ENCODE measurements around the gene PPP4R1.

The PPP4R1 gene

DNA sequence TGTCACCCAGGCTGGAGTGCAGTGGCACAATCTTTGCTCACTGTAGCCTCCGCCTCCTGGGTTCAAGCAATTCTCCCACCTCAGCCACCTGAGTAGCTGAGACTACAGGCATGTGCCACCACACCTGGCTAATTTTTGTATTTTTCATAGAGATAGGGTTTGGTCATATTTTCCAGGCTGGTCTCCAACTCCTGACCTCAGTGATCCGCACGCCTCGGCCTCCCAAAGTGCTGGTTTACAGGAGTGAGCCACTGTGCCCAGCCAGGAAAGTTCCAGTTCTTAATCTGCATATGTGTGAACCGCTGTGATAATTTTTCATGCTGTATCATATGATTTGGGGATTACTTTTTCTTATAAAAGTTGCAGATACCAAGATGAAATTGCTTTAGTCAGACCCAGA is 14.6 kb upstream of the PPP4R1 start:
- Histone ChIP-seq H3K14ac (ENCODE audit: low read length in 2 of 2) (no peak overlapping the region), H2AFZ (ENCODE audit: low read depth, low read length) (no peak overlapping the region), H3K4ac (ENCODE audit: low read depth in 1 of 2, low read length in 2 of 2) (no peak overlapping the region), H2AK5ac (ENCODE audit: low read length, severe bottlenecking) (no peak overlapping the region), H3K4me2 (ENCODE audit: low read length, poor library complexity, severe bottlenecking) (no peak overlapping the region), H3K9ac (ENCODE audit: low read length) (no peak overlapping the region), H4K91ac (ENCODE audit: low read length) (no peak overlapping the region), H3K18ac (ENCODE audit: low read depth in 1 of 2, low read length in 2 of 2) (no peak overlapping the region), H3K27me3 (ENCODE audit: control insufficient read depth in 1 of 2, insufficient read depth in 1 of 2, low read length in 2 of 2) (no peaks in the 10 kb centered on the region), H3K9me3 (ENCODE audit: control insufficient read depth, low read length) (no peaks in the 10 kb centered on the region), H2BK120ac (ENCODE audit: low read depth, low read length) (no peak overlapping the region), H2BK12ac (ENCODE audit: low read length in 2 of 2) (no peak overlapping the region), H3K4me3 (ENCODE audit: insufficient read depth in 1 of 2, low read depth in 1 of 2, low read length in 2 of 2) (no peak overlapping the region), H3K36me3 (ENCODE audit: control insufficient read depth in 1 of 2, insufficient read depth in 2 of 2, low read depth in 1 of 2, low read length in 2 of 2) (no peaks in the 10 kb centered on the region), H3K23ac (ENCODE audit: low read length in 2 of 2) (no peak overlapping the region), H3K27ac (ENCODE audit: low read length, poor library complexity, severe bottlenecking) (no peak overlapping the region), H2BK15ac (ENCODE audit: low read depth, poor library complexity, severe bottlenecking) (no peak overlapping the region), H3K79me1 (replicated peaks; ENCODE audit: low read length, poor library complexity, severe bottlenecking) (no peaks in the 10 kb centered on the region), H3K4me1 (ENCODE audit: control insufficient read depth, insufficient read depth, low read depth, low read length) (peaks cover 5% of the 10 kb centered on the region), H4K8ac (ENCODE audit: low read length) (no peak overlapping the region), H2BK5ac (ENCODE audit: low read depth, low read length, poor library complexity, severe bottlenecking) (no peak overlapping the region)
- WGBS: 100% methylated on average over 3 of the region's 5 CpGs
- no peak for DNase-seq

- Histone ChIP-seq H3K4me3 (ENCODE audit: insufficient read depth in 1 of 2, low read depth in 1 of 2, low read length in 2 of 2) (no peak overlapping the region), H2BK5ac (ENCODE audit: low read depth, low read length, poor library complexity, severe bottlenecking) (no peak overlapping the region), H2AFZ (ENCODE audit: low read depth, low read length) (no peak overlapping the region), H3K27me3 (ENCODE audit: control insufficient read depth in 1 of 2, insufficient read depth in 1 of 2, low read length in 2 of 2) (no peaks in the 10 kb centered on the region), H2BK12ac (ENCODE audit: low read length in 2 of 2) (no peak overlapping the region), H3K4me2 (ENCODE audit: low read length, poor library complexity, severe bottlenecking) (no peak overlapping the region), H4K8ac (ENCODE audit: low read length) (no peak overlapping the region), H3K27ac (ENCODE audit: low read length, poor library complexity, severe bottlenecking) (no peak overlapping the region), H2BK15ac (ENCODE audit: low read depth, poor library complexity, severe bottlenecking) (no peak overlapping the region), H3K79me1 (replicated peaks; ENCODE audit: low read length, poor library complexity, severe bottlenecking) (no peaks in the 10 kb centered on the region), H3K18ac (ENCODE audit: low read depth in 1 of 2, low read length in 2 of 2) (no peak overlapping the region), H3K9me3 (ENCODE audit: control insufficient read depth, low read length) (no peaks in the 10 kb centered on the region), H3K14ac (ENCODE audit: low read length in 2 of 2) (no peak overlapping the region), H3K4ac (ENCODE audit: low read depth in 1 of 2, low read length in 2 of 2) (no peak overlapping the region), H2BK120ac (ENCODE audit: low read depth, low read length) (no peak overlapping the region), H2AK5ac (ENCODE audit: low read length, severe bottlenecking) (no peak overlapping the region), H3K4me1 (ENCODE audit: control insufficient read depth, insufficient read depth, low read depth, low read length) (peaks cover 4% of the 10 kb centered on the region), H3K9ac (ENCODE audit: low read length) (no peak overlapping the region), H3K36me3 (ENCODE audit: control insufficient read depth in 1 of 2, insufficient read depth in 2 of 2, low read depth in 1 of 2, low read length in 2 of 2) (no peaks in the 10 kb centered on the region), H3K23ac (ENCODE audit: low read length in 2 of 2) (no peak overlapping the region), H4K91ac (ENCODE audit: low read length) (no peak overlapping the region)
- DNase-seq: peak; percentile 77
- WGBS: 30% methylated on average over 3 of the region's 3 CpGs
Measured at GRCh38 chr18:9627642-9628041, 13.3 kb upstream of the PPP4R1 start.

DNA sequence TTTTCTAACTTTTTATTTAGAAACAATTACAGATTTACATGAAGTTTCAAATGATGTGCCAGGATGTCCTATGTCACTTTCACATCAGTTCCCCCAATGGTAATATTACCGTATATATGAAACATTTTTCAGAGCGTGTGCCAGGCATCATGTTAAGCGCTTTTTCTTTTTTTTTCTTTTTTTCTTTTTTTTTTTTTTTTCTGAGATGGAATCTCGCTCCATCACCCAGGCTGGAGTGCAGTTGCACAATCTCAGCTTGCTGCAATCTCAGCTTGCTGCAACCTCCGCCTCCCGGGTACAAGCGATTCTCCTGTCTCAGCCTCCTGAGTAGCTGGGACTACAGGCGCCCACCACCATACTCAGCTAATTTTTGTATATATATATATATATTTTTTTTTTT is 5.6 kb upstream of the PPP4R1 start:
- Histone ChIP-seq H4K8ac (ENCODE audit: low read length) (no peak overlapping the region), H2AFZ (ENCODE audit: low read depth, low read length) (no peak overlapping the region), H4K91ac (ENCODE audit: low read length) (no peak overlapping the region), H3K23ac (ENCODE audit: low read length in 2 of 2) (no peak overlapping the region), H3K9ac (ENCODE audit: low read length) (peak overlapping the region; percentile 33), H3K14ac (ENCODE audit: low read length in 2 of 2) (no peak overlapping the region), H3K36me3 (ENCODE audit: control insufficient read depth in 1 of 2, insufficient read depth in 2 of 2, low read depth in 1 of 2, low read length in 2 of 2) (no peaks in the 10 kb centered on the region), H3K4me2 (ENCODE audit: low read length, poor library complexity, severe bottlenecking) (no peak overlapping the region), H3K79me1 (replicated peaks; ENCODE audit: low read length, poor library complexity, severe bottlenecking) (no peaks in the 10 kb centered on the region), H2BK120ac (ENCODE audit: low read depth, low read length) (no peak overlapping the region), H2BK15ac (ENCODE audit: low read depth, poor library complexity, severe bottlenecking) (no peak overlapping the region), H3K18ac (ENCODE audit: low read depth in 1 of 2, low read length in 2 of 2) (no peak overlapping the region), H2BK5ac (ENCODE audit: low read depth, low read length, poor library complexity, severe bottlenecking) (no peak overlapping the region), H2BK12ac (ENCODE audit: low read length in 2 of 2) (no peak overlapping the region), H3K27ac (ENCODE audit: low read length, poor library complexity, severe bottlenecking) (no peak overlapping the region), H2AK5ac (ENCODE audit: low read length, severe bottlenecking) (no peak overlapping the region), H3K4ac (ENCODE audit: low read depth in 1 of 2, low read length in 2 of 2) (no peak overlapping the region), H3K4me1 (ENCODE audit: control insufficient read depth, insufficient read depth, low read depth, low read length) (peaks cover 7% of the 10 kb centered on the region), H3K9me3 (ENCODE audit: control insufficient read depth, low read length) (no peaks in the 10 kb centered on the region), H3K4me3 (ENCODE audit: insufficient read depth in 1 of 2, low read depth in 1 of 2, low read length in 2 of 2) (no peak overlapping the region), H3K27me3 (ENCODE audit: control insufficient read depth in 1 of 2, insufficient read depth in 1 of 2, low read length in 2 of 2) (no peaks in the 10 kb centered on the region)
- DNase-seq: peak; percentile 66
- WGBS: 74% methylated on average over 6 of the region's 8 CpGs

GRCh38 chr18:9619545-9619944 is 5.2 kb upstream of the PPP4R1 start:
- Histone ChIP-seq H2AK5ac (ENCODE audit: low read length, severe bottlenecking) (no peak overlapping the region), H3K14ac (ENCODE audit: low read length in 2 of 2) (no peak overlapping the region), H2BK12ac (ENCODE audit: low read length in 2 of 2) (no peak overlapping the region), H3K23ac (ENCODE audit: low read length in 2 of 2) (no peak overlapping the region), H2AFZ (ENCODE audit: low read depth, low read length) (no peak overlapping the region), H4K8ac (ENCODE audit: low read length) (no peak overlapping the region), H3K27me3 (ENCODE audit: control insufficient read depth in 1 of 2, insufficient read depth in 1 of 2, low read length in 2 of 2) (no peaks in the 10 kb centered on the region), H2BK15ac (ENCODE audit: low read depth, poor library complexity, severe bottlenecking) (no peak overlapping the region), H3K4me2 (ENCODE audit: low read length, poor library complexity, severe bottlenecking) (no peak overlapping the region), H3K27ac (ENCODE audit: low read length, poor library complexity, severe bottlenecking) (no peak overlapping the region), H4K91ac (ENCODE audit: low read length) (no peak overlapping the region), H2BK120ac (ENCODE audit: low read depth, low read length) (no peak overlapping the region), H3K4ac (ENCODE audit: low read depth in 1 of 2, low read length in 2 of 2) (no peak overlapping the region), H3K18ac (ENCODE audit: low read depth in 1 of 2, low read length in 2 of 2) (no peak overlapping the region), H3K4me1 (ENCODE audit: control insufficient read depth, insufficient read depth, low read depth, low read length) (peaks cover 7% of the 10 kb centered on the region), H3K9me3 (ENCODE audit: control insufficient read depth, low read length) (no peaks in the 10 kb centered on the region), H3K9ac (ENCODE audit: low read length) (peak overlapping the region; percentile 33), H3K79me1 (replicated peaks; ENCODE audit: low read length, poor library complexity, severe bottlenecking) (no peaks in the 10 kb centered on the region), H3K4me3 (ENCODE audit: insufficient read depth in 1 of 2, low read depth in 1 of 2, low read length in 2 of 2) (no peak overlapping the region), H3K36me3 (ENCODE audit: control insufficient read depth in 1 of 2, insufficient read depth in 2 of 2, low read depth in 1 of 2, low read length in 2 of 2) (no peaks in the 10 kb centered on the region), H2BK5ac (ENCODE audit: low read depth, low read length, poor library complexity, severe bottlenecking) (no peak overlapping the region)
- peak; percentile 78 for DNase-seq
- no CpG with 5 or more reads among the region's 1 CpG for WGBS
